ENCODE data around the gene TLX3.
"Not testable (repeated sequence)": the region's sequence is repeated elsewhere in the genome, so short reads cannot be mapped to it uniquely, and the experiment has no call there.

TLX3 gene

DNA sequence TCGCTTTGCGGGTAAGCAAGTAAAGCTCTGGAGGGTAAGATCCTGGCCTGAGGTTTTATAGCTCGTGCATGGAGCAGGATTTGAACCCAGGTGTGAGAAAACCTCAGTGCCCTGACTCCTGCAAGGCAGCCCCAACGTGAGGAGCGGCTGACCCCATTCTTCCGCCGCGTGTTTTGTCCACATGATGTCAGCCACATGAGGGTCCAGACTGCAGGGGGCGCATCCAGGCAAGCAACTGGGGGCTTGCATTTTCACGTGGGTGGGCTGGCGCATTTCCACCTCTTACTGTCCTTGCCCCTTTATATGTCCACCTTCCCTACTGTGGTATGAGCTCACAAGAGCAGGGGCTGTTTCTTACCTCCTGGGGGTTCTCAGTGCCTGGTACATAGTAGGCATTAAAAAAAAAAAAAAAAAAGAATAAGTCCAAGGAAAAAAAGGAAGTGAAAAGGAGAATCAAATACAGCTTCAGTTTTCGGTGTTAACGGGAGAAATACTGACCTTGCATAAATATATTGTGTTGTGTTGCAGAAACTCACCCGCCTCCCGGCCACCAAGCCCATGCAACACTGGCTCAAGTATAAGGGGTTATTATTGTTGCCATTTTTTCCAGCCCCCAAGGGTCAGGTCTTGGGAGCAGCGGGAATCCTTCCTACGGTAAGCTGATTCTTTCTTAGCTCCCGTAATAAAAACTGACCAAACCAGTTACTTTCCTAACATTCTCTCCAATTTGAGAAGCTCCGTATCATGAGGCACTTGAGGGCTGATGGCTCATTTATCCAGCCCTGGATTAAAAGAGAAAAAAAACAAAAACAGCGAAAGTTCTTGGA lies 15.0 kb downstream of the TLX3 start:
- no peak for DNase-seq (ENCODE audit: low read depth)

DNA sequence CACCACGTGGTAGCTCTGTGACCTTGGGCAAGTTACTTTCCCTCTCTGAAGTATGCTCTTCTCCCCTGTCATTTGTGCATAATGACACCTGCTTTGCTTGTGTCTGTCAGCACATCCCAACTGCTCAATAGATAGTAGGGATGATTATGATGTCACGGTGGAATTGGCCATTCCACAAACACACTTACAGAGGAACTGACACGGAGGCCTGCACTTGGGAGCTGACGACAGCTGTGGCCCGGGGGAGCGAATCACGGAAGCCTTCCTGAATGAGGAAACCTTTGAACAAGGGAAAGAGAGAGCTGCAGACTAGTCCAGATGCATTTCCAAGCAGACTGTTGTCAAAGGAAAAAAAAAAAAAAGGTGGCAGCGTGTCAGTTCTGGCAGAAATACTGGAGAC lies 21.0 kb downstream of the TLX3 start:
- no peak for DNase-seq (ENCODE audit: low read depth)

DNA sequence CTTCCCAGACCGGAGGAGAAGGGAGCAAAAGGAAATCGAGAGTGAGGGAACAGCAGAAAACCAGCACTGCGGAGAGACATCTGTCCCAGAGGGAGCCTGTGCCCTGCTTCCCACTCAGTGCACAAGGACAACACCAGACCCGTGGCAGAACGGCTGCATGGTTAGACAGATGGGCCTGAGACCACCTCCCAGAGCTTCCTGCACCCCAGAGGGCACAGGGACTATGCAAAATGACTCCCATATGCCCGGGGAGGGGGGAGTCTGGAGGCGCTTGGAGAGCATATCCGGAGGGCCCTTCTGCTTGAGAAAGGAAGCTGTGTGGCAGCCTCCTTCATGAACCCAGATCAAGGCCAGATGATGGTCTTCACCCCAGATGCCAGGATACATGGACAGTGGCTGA lies 26.6 kb downstream of the TLX3 start:
- no peak for DNase-seq (ENCODE audit: low read depth)

DNA sequence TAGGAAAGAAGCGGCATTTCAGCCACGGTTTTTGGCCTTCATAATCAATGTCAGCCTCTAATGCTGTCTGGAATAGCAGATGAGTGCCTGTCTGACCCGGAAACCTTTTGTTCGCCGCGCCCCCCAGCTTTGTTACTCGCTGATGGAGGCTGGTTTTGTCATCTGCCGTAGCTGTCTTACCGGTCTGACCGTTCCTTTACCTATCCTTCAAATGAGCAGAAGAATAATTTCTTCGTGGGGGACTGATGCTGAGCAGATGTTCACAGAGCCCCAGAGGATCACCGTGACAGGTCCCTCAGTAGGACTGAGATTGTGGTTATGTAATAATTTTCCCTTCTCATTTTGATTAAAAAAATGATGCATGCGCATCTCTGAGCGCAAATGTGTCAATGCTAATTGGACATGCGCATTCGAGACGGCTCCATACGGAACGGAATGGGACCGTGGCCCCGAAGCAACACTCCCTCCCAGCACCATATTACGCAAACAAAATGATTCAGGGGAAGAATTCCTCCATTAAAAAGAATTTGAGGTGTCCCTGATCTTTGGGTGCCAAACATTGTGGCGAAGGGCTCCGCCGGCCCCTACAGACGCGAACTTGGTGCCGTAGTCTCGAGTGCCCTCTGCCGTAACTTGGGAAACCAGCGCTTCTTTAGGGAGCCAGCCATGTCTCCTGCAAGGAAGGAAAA lies 27.6 kb downstream of the TLX3 start:
- no peak for DNase-seq (ENCODE audit: low read depth)

DNA sequence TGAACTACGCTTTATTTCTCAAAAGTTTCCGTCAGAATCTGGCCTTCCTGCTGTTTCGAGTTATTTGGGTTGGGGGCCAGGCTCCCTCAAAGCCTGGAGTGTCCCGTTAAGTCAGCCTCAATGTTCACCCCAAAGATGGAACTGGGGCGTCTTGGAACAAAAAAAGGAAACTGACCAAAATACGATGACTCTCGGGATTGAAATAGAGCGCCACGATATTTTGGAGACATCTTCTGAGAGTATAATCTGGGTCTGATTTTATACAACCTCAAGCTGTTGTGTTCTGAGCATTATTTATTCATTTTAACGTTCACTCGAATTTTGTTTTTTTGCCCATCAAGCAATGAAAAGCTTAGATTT lies 28.1 kb downstream of the TLX3 start:
- DNase-seq (ENCODE audit: low read depth) = no peak

DNA sequence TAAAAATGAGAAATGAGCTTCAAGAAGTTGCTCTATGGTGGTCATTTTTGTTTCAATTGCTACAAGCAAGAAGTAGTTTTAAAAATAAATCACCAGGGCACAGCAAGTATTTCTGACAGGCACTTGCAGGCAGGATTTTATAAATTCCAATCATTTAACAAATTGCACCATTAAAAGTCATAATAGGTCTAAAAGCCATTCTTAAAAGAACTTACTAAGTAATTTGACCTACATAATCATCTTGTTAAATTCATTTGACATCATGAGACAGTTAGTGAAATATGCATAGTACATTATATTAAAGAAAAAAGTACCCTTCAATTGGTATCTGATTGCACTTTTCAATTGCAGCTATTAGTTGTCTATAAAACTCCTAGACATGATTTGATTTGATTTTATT lies 31.0 kb downstream of the TLX3 start:
- DNase-seq (ENCODE audit: low read depth) = no peak

DNA sequence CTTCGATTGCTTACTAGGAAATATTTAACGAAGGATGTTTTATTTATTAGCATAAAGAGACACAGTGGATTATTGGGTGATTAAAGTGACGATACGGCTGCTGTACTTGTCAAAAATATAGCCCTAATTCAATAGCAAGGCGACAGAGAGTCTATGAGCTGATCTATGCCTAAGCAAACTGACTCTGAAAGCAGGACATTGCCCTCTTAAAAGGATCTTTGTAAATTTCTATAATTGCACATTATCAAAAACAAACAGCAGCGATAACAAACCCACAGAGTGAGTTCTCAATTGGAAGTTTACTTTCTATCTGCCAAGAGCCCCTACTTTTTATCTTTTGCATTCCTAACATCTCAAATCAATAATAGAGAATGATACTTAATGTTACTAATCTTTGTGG lies 31.4 kb downstream of the TLX3 start:
- no peak for DNase-seq (ENCODE audit: low read depth)

DNA sequence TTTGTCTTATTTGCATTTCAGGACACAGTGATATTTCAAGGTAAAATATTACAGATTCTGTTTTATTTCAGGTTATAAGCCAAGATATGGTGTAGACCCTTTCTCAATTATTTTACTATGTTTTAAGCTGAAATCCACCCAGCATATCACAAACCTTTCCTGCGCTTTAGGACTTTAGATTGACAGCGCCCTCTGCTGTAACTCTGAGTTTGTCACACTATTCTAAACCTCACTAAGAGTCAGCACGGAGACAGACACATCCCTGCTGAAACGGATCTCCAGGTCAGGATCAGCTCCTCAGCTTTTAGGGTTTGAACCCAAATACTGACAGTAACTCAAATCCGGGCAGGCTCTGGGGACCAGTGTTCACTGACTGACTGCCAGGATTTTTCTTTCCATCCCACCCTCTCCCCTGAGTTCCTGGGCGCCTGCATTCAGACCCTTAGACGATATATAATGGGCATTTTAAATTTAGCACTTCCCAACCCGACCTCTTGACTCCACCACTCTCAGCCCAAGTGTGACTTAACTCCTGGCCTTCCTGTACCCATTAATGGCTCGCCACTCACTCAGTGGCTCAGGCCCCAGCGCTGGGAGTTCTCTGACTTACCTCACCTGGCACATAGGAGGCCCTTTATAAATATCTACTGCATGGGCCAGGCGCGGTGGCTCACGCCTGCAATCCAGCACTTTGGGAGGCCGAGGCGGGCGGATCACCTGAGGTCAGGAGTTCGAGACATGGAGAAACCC lies 33.5 kb downstream of the TLX3 start:
- no peak for DNase-seq (ENCODE audit: low read depth)

DNA sequence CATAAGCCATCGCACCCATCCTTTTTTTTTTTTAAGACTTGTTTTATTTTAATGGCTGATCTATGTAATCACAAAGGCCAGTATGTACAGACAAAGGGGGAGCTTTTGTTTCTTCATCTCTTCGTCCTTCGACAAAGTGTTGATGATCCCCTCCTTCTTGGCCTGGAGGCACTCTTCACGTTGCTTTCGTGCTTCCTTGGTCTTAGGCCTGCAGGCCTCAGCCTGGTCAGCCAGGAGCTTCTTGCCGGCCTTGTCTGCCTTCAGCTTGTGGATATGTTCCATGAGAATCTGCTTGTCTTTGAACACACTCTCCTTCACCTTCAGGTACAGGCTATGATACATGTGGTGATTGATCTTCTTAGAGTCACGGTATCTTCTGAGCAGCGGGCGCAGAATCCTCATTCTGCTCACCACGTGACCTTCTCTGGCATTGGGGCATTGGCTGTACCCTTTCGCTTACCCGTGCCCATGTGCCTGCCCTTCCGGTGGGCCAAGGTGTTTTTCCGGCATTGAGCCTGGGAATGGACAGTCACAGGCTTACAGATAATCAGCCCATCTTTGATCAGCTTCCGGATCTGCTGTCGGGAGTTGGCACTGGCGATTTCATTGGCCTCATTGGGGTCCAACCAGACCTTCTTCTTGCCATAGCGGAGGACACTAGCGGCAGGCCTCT lies 36.0 kb downstream of the TLX3 start:
- DNase-seq (ENCODE audit: low read depth) = no peak

DNA sequence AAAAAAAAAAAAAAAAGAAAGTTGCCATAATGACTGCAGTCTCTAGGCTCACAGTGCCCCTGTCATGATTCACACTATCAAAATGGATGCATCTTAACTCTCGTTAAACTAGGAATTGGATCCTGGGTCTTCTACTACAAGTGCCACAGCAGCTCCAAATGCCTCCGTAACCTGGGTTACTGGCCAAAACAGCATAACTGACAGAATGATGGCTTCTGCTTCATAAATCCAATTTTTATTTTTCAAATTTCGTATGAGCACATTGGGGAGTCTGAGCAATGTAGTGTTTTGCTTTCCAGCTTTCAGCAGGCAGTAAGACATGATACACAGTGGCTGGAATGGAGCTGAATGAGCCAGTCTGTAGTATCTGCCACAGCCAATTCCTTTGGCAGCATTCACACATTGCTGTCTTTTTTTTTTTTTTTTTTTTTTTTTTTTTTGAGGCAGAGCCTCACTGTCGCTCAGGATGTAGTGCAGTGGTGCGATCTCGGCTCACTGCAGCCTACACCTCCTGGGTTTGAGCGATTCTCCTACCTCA lies 42.6 kb downstream of the TLX3 start:
- DNase-seq (ENCODE audit: low read depth) = no peak

DNA sequence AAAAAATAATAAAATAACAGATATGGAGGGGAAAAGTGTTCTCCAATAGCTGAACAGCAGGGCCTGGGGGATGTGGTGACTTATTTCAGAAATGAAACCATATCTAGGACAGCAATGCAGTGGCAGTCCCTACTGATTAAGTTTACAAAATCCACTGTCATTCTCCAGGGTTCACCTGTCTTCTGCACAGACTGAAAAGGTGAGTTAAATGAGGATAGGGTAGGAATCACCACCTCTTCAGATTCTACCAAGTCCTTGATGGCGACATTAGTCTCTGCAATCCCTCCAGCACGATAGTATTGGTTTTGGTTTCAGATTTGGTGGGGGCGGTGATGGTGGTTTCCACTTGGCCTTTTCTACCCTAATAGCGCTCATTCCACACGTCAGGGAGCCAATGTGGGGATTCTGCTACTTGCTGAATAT lies 46.3 kb downstream of the TLX3 start:
- DNase-seq (ENCODE audit: low read depth) = no peak

DNA sequence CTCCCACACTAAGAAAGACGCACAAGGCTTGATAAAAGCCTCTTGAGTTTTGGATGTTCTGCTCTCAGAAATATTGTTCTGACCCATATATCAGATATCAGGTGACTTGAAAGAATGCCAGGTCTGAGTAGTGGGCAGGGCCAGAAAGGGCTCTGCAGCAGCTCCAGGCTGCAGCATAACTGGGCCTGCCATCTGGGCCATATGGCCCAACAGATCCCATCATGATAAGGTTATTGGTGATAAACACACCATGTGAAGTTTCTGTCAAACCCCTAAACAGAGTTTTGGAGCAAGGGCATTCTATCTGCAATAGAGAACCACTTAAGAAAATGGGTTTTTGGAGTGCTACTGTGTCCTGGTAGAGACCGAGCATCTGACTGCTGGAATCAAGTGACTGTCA lies 48.8 kb downstream of the TLX3 start:
- no peak for DNase-seq (ENCODE audit: low read depth)

DNA sequence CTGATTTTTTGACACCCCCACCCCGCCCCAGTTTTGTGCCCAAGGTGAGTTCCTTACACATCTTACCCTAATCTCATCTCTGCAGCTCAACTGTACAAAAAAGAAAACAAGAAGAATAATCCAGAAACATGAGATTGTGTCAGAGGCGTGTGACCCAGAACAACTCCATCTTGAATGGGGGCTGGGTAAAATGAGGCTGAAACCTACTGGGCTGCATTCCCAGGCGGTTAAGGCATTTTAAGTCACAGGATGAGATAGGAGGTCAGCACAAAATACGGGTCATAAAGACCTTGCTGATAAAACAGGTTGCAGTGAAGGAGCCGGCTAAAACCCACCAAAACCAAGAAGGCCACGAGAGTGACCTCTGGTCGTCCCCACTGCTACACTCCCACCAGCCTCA lies 52.1 kb downstream of the TLX3 start:
- not testable (repeated sequence) for DNase-seq (ENCODE audit: low read depth)
